ENCODE measurements around the gene PLEK. TPM values are rescaled to one million over a fixed set of nuclear protein-coding genes. Genes with fewer than 3 reads are reported as not detected.

The PLEK gene
- total RNA-seq, 2 donors from 2014 or later = 3.1 to 4.4 TPM

DNA sequence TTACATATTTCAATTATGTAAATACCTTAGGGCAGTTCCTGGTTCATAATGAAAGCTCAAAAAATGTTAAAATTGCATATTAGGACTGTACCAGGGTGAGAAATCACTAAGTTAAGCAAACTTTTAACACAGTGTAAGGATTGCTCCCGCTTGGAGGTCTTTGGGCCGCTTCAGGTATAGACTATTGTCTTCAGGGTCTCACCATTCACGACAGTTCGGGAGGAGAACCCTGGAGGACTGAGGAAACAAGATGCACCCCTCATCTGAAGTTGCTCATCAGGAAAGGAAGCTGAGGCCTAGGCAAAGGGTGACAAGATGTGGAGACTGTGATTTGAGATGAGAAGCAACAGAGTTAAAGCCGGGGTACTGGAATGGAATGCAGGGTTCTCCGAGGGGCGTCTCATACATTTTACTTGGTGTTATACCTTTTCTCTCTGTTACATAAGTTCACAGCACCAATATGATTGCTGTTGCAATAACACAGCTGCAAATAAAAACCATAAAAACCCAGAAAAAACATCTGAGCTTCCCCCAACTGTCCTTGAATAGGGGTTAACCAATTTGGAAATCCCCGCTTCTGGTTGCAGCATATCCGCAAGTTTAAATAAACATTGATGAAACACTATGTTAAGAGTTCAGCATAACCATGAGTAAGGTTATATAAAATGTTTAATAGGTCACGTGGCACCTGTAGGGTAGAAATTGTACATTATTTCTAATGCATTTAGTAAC lies 61.9 kb downstream of the PLEK start:
- no peaks in the 10 kb centered on the region for H3K27me3 ChIP-seq
- H3K27ac ChIP-seq = no peak overlapping the region
- H3K9me3 ChIP-seq = no peaks in the 10 kb centered on the region
- DNase-seq (ENCODE audit: low spot score) = no peak
- H3K4me3 ChIP-seq = no peak overlapping the region
- TF ChIP-seq, protein P1, sequence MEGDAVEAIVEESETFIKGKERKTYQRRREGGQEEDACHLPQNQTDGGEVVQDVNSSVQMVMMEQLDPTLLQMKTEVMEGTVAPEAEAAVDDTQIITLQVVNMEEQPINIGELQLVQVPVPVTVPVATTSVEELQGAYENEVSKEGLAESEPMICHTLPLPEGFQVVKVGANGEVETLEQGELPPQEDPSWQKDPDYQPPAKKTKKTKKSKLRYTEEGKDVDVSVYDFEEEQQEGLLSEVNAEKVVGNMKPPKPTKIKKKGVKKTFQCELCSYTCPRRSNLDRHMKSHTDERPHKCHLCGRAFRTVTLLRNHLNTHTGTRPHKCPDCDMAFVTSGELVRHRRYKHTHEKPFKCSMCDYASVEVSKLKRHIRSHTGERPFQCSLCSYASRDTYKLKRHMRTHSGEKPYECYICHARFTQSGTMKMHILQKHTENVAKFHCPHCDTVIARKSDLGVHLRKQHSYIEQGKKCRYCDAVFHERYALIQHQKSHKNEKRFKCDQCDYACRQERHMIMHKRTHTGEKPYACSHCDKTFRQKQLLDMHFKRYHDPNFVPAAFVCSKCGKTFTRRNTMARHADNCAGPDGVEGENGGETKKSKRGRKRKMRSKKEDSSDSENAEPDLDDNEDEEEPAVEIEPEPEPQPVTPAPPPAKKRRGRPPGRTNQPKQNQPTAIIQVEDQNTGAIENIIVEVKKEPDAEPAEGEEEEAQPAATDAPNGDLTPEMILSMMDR (IDR thresholded peaks at IDR 0.05) = no peak
- no peaks in the 10 kb centered on the region for H3K36me3 ChIP-seq
- peaks cover 0 to 5% of the 10 kb centered on the region in 2 donors for H3K4me1 ChIP-seq

DNA sequence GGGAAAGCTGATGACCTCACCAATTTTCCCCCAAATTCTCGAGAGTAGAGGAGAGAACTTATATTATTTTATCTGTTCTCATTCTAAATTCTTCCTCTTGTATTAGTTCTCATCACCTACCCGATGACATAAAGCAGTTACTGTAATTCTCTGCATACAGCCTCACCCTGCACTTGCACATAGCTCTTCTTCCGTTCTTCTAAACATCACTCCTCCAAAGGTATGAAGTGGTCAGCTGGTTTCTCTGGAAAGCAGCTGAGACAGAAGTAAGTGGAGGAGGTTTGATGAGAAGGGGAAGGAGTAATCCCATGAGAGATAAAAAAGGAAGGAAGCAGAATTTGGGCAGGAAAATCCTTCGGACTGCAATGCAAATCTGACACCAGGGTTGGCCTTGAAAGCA lies 63.0 kb downstream of the PLEK start:
- Histone ChIP-seq H3K4me3 (no peak overlapping the region), H3K36me3 (no peaks in the 10 kb centered on the region), H3K27ac (no peak overlapping the region), H3K27me3 (no peaks in the 10 kb centered on the region), H3K9me3 (no peaks in the 10 kb centered on the region), H3K4me1 (peaks cover 0 to 5% of the 10 kb centered on the region in 2 donors)
- TF ChIP-seq, protein P1 (IDR thresholded peaks at IDR 0.05) = no peak
- DNase-seq (ENCODE audit: low spot score) = no peak

DNA sequence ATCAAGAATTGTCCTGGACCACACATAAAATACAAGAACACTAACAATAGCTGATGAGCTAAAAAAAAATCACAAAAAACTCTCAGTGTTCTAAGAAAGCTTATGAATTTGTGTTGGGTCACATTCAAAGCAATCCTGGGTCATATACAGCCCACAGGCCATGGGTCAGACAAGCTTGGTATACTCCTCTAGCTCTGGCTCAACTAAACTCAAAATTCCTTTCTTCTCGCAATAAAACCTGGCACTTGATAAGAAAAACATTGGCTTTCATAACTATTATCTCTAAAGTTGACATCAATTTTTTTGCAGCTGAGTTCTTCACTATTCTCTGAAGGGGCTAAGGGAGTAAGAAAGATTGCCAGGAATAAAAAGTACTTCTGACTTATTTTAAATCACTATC lies 63.7 kb downstream of the PLEK start:
- H3K36me3 ChIP-seq = no peaks in the 10 kb centered on the region
- H3K4me1 ChIP-seq = peaks cover 0 to 5% of the 10 kb centered on the region in 2 donors
- H3K27me3 ChIP-seq = no peaks in the 10 kb centered on the region
- no peak overlapping the region for H3K27ac ChIP-seq
- TF ChIP-seq, protein P1 (IDR thresholded peaks at IDR 0.05) = no peak
- no peak overlapping the region for H3K4me3 ChIP-seq
- no peak for DNase-seq (ENCODE audit: low spot score)
- H3K9me3 ChIP-seq = no peaks in the 10 kb centered on the region

DNA sequence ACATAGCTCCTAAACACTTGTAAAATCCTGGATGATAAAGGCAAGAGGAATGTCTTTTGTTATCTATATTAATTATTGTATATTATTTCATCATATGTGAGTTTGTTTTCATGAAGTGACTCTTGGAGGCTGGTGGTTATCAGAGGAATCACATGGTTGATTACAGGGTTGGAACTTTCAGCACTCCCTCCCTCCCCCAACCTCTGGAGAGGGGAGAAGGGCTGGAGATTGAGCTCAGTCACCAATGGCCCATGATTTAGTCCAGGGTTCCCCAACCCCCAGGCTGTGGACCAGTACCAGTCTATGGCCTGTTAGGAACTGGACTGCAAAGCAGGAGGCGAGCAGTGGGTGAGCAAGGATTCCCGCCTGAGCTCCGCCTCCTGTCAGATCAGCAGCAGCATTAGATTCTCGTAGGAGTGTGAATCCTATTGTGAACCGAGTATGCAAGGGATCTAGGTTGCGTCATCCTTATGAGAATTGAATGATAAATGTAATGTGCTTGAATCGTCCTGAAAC lies 64.3 kb downstream of the PLEK start:
- H3K4me3 ChIP-seq = no peak overlapping the region
- no peak for DNase-seq (ENCODE audit: low spot score)
- no peaks in the 10 kb centered on the region for H3K36me3 ChIP-seq
- no peaks in the 10 kb centered on the region for H3K27me3 ChIP-seq
- no peaks in the 10 kb centered on the region for H3K9me3 ChIP-seq
- TF ChIP-seq, protein P1 (IDR thresholded peaks at IDR 0.05) = no peak
- no peak overlapping the region for H3K27ac ChIP-seq
- peaks cover 0 to 5% of the 10 kb centered on the region in 2 donors for H3K4me1 ChIP-seq

DNA sequence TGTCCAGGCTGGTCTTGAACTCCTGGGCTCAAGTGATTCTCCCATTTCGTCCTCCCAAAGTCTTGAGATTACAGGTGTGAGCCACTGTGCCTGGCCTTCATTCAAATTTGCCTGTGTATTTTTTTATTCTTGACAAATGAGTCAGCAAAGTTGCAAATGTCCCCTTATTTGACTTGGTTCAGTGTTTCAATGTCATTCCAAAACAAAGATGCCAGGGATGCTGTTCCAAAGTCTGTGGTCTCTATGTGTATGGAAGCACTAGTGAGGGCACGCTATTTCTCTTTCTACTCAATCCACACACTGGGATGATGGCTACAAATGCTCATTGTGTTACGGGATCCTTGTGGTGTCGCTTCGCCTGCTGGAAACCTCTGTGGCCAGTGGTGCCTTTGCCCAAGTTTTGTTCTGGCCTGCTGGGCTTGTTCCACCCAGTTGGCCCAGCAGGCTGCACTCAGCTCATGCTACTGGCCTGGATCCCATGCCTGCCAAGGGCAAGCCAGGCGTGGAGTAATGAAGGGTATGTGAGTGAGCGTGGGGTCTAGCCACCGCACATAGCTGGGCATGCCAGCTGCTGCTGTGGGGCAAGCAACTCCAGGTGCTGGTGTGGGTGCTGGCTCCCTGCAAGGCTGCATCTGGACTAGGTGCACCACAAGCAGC lies 66.4 kb downstream of the PLEK start:
- Histone ChIP-seq H3K4me1 (peaks cover 0 to 13% of the 10 kb centered on the region in 2 donors), H3K9me3 (no peaks in the 10 kb centered on the region), H3K27ac (no peak overlapping the region), H3K27me3 (no peaks in the 10 kb centered on the region), H3K36me3 (no peaks in the 10 kb centered on the region), H3K4me3 (no peak overlapping the region)
- TF ChIP-seq, protein P1 (IDR thresholded peaks at IDR 0.05) = no peak
- DNase-seq (ENCODE audit: low spot score) = no peak
